ENCODE results near the gene B4GALNT2. TPM values are rescaled to one million over a fixed set of nuclear protein-coding genes. Genes with fewer than 3 reads are reported as not detected.

The B4GALNT2 gene
- total RNA-seq, 6 experiments from 2014 or later = 0.04 to 0.05 TPM; not detected in 4

GRCh38 chr17:49203796-49204195 is 71.2 kb downstream of the B4GALNT2 start:
- intact Hi-C loops (cut with DNase I) = no loop called here
- Histone ChIP-seq H3K9me3 (no peaks in the 10 kb centered on the region), H3K27ac (no peak overlapping the region), H3K4me1 (no peaks in the 10 kb centered on the region), H3K36me3 (no peaks in the 10 kb centered on the region), H3K4me3 (no peak overlapping the region), H3K27me3 (no peaks in the 10 kb centered on the region)
- WGBS (ENCODE audit: insufficient coverage, low coverage, low lambda C conversion rate, missing lambda C conversion rate) = 34% methylated on average over 2 of the region's 2 CpGs
- ATAC-seq = no peak
- TF ChIP-seq CTCF (IDR thresholded peaks at IDR 0.05) (no peak), POLR2A (IDR thresholded peaks at IDR 0.05) (no peak)
- no peak for DNase-seq

GRCh38 chr17:49204516-49204915 is 71.9 kb downstream of the B4GALNT2 start:
- whole genome bisulfite sequencing (ENCODE audit: insufficient coverage, low coverage, low lambda C conversion rate, missing lambda C conversion rate) = 93% methylated on average over 2 of the region's 2 CpGs
- intact Hi-C loops (cut with DNase I) = no loop called here
- Histone ChIP-seq H3K9me3 (no peaks in the 10 kb centered on the region), H3K27me3 (no peaks in the 10 kb centered on the region), H3K36me3 (no peaks in the 10 kb centered on the region), H3K4me3 (no peak overlapping the region), H3K27ac (no peak overlapping the region), H3K4me1 (no peaks in the 10 kb centered on the region)
- TF ChIP-seq CTCF (IDR thresholded peaks at IDR 0.05) = no peak
- TF ChIP-seq POLR2A (IDR thresholded peaks at IDR 0.05) = no peak
- DNase-seq (no peak), ATAC-seq (no peak)

- Histone ChIP-seq H3K36me3 (no peaks in the 10 kb centered on the region), H3K27ac (peak overlapping the region in 1 of 3 donors; percentile 4), H3K4me1 (no peaks in the 10 kb centered on the region), H3K4me3 (no peak overlapping the region), H3K27me3 (no peaks in the 10 kb centered on the region), H3K9me3 (no peaks in the 10 kb centered on the region)
- 47% methylated on average over 9 of the region's 10 CpGs for WGBS (ENCODE audit: insufficient coverage, low coverage, low lambda C conversion rate, missing lambda C conversion rate)
- ATAC-seq (no peak), DNase-seq (no peak)
- intact Hi-C loops (cut with DNase I) = no loop called here
- TF ChIP-seq CTCF (IDR thresholded peaks at IDR 0.05) = no peak
Measured at GRCh38 chr17:49209061-49209571, 76.5 kb downstream of the B4GALNT2 start.

- Histone ChIP-seq H3K27me3 (no peaks in the 10 kb centered on the region), H3K36me3 (no peaks in the 10 kb centered on the region), H3K4me1 (no peaks in the 10 kb centered on the region), H3K9me3 (no peaks in the 10 kb centered on the region), H3K4me3 (peak within 1 kb of the TSS; percentile 30 to 48 (median 39)), H3K27ac (peak within 1 kb of the TSS; percentile 26 to 63 (median 44))
- ATAC-seq (peak; percentile 73 to 80 (median 79)), DNase-seq (peak; percentile 57 to 62 (median 60))
- 16% methylated on average over 12 of the region's 22 CpGs for WGBS (ENCODE audit: insufficient coverage, low coverage, low lambda C conversion rate, missing lambda C conversion rate)
- no peak for TF ChIP-seq CTCF (IDR thresholded peaks at IDR 0.05)
- peak; percentile 76 for TF ChIP-seq POLR2A (IDR thresholded peaks at IDR 0.05)
- intact Hi-C loops (cut with DNase I) = no loop called here
Measured at GRCh38 chr17:49210158-49211029, 77.8 kb downstream of the B4GALNT2 start, which contains the start of the genes ABI3 and GNGT2. Gene ABI3 (plus strand): TSS chr17:49210707. CDS start chr17:49210725, 18 bp downstream. Gene GNGT2 (minus strand): TSS chr17:49210574. CDS start chr17:49207422, 3,152 bp downstream.

Measured in right lobe of liver (tissue), 6 donors.